Lower lobe of right lung (tissue), 2 donors: ENCODE measurements around the gene CA5B. TPM values are rescaled to one million over a fixed set of nuclear protein-coding genes. Genes with fewer than 3 reads are reported as not detected.
"Not testable (repeated sequence)": the region's sequence is repeated elsewhere in the genome, so short reads cannot be mapped to it uniquely, and the experiment has no call there.

ENCODE experiments used
- ATAC-seq, 2 donors: fragments of 200-7000 bp; cut with Tn5 transposase; one replicate each; pipeline ENCODE4 v1.9.1; 2020 to 2022; ENCODE audit warnings: mild to moderate bottlenecking in 2 of 2, moderate library complexity in 2 of 2
- DNase-seq: peaks from one replicate; pipeline ENCODE4 v3.0.0-alpha.2; 2020
- H3K27ac ChIP-seq: fragments of 200-600 bp; one replicate; pipeline ENCODE4 v1.8.0; 2022
- H3K27me3 ChIP-seq: fragments of 200-600 bp; one replicate; pipeline ENCODE4 v1.8.0; 2022; ENCODE audit warnings: low read depth
- H3K36me3 ChIP-seq: fragments of 200-600 bp; one replicate; pipeline ENCODE4 v1.8.0; 2022; ENCODE audit warnings: mild to moderate bottlenecking
- H3K4me1 ChIP-seq: fragments of 200-600 bp; one replicate; pipeline ENCODE4 v1.8.0; 2022
- H3K4me3 ChIP-seq: fragments of 200-600 bp; one replicate; pipeline ENCODE4 v1.8.0; 2022; ENCODE audit warnings: mild to moderate bottlenecking
- H3K9me3 ChIP-seq: fragments of 200-600 bp; one replicate; pipeline ENCODE4 v1.8.0; 2022
- CTCF ChIP-seq: fragments of 200-600 bp; IDR thresholded peaks from one replicate; pipeline ENCODE4 v1.8.0; 2022; ENCODE audit warnings: antibody characterized with exemption, mild to moderate bottlenecking
- intact Hi-C: fragments of 100-400 bp; cut with DNase I; formaldehyde crosslinking; loops from one replicate; pipeline ENCODE4 v1.11.0; 2022
- total RNA-seq: library from RNA; stranded (reverse); fragmentation: NEBNext Ultra II Directional; extraction: Animal tissue kit (Norgen Biotek cat#: 25700); gene quantifications from one replicate; pipeline ENCODE4 v1.2.1, GENCODE V29; 2021
- donor health status: DM: no; HTN: yes; CAD: no; lungs with severe emphysema.

Gene CA5B
- total RNA-seq, 1 donor from 2014 or later: 12.6 TPM

- TF ChIP-seq CTCF: no peak
- Histone ChIP-seq H3K9me3 (no peaks in the 10 kb centered on the region), H3K4me3 (no peak overlapping the region), H3K27me3 (no peaks in the 10 kb centered on the region), H3K4me1 (peaks cover 16% of the 10 kb centered on the region), H3K27ac (no peak overlapping the region), H3K36me3 (no peaks in the 10 kb centered on the region)
- ATAC-seq (no peak), DNase-seq (no peak)
- intact Hi-C loops: no loop called here
Observed at GRCh38 chrX:15755091-15755490, 17.0 kb downstream of the CA5B start.

DNA sequence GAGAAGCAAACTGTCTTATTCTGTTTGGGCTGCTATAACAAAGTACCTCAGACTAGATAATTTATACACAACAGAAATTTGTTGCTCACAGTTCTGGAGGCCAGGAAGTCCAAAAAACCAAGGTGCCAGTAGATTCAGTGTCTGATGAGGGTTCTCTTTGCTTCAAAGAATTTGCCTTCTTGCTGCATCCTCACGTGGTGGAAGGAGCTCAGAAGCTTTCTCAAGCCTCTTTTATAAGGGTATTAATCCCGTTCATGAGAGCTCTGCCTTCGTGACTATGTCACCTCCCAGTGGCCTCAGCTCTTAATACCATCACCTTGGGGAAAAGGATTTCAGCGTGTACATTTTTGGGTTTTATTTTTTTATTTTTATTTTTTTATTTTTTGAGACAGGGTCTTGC lies 20.1 kb downstream of the CA5B start:
- no peak overlapping the region for H3K4me3 ChIP-seq
- TF ChIP-seq CTCF: no peak
- intact Hi-C loops: no loop called here
- DNase-seq: no peak
- H3K9me3 ChIP-seq: no peaks in the 10 kb centered on the region
- no peaks in the 10 kb centered on the region for H3K27me3 ChIP-seq
- no peaks in the 10 kb centered on the region for H3K4me1 ChIP-seq
- no peak for ATAC-seq
- no peaks in the 10 kb centered on the region for H3K36me3 ChIP-seq
- H3K27ac ChIP-seq: no peak overlapping the region

DNA sequence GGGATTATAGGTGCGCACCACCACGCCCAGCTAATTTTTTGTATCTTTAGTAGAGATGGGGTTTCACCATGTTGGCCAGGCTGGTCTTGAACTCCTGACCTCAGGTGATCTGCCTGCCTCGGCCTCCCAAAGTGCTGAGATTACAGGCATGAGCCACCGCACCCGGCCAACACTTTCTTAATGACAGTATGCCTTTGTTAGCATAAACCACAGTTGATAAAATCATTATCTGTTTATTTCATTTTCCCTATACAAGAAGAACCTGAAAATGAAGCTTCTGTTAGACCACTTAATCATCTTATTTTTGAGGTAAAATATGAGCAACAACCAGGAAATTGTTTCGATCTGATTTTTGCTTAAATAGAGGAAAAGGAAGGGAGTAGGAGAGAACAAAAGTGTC lies 21.8 kb downstream of the CA5B start:
- H3K36me3 ChIP-seq, intact Hi-C loops, H3K27me3 ChIP-seq, H3K4me1 ChIP-seq, DNase-seq, ATAC-seq, H3K9me3 ChIP-seq, H3K27ac ChIP-seq, H3K4me3 ChIP-seq: not testable (repeated sequence)

DNA sequence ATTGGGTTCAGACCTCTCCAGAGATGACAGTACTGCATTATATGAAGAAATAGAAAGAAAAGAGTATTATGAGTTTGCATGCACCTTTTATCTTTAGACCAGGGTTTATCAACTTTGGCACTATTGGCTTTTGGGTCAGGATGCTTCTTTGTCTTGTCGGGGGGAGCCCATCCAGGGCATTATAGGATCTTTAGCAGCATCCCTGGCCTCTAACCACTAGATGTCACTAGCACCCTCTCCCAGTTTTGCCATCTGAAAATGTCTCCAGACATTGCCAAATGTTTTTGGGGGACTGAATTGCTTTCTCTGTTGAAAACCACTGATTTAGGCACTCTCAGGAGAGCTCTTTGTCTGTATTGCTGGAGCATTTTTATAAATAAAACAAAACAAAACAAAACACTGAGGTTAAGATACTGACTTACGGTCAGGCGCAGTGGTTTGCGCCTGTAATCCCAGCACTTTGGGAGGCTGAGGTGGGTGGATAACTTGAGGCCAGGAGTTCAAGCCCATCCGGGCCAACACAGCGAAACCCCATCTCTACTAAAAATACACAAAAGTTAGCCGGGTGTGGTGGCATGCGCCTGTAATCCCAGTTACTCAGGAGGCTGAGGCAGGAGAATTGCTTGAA lies 23.6 kb downstream of the CA5B start:
- no peak overlapping the region for H3K27ac ChIP-seq

GRCh38 chrX:15769300-15769954 lies 31.4 kb downstream of the CA5B start:
- no peak for TF ChIP-seq CTCF
- no peaks in the 10 kb centered on the region for H3K4me1 ChIP-seq
- no peaks in the 10 kb centered on the region for H3K27me3 ChIP-seq
- H3K4me3 ChIP-seq: no peak overlapping the region
- DNase-seq (no peak), ATAC-seq (no peak)
- H3K9me3 ChIP-seq: no peaks in the 10 kb centered on the region
- no peak overlapping the region for H3K27ac ChIP-seq
- peaks cover 2% of the 10 kb centered on the region for H3K36me3 ChIP-seq
- intact Hi-C loops: no loop called here

More for the DNA sequence above, 23.6 kb downstream of the CA5B start:
- H3K9me3 ChIP-seq: no peaks in the 10 kb centered on the region
- H3K4me1 ChIP-seq: no peaks in the 10 kb centered on the region
- H3K4me3 ChIP-seq: no peak overlapping the region
- intact Hi-C loops: no loop called here
- H3K27me3 ChIP-seq: no peaks in the 10 kb centered on the region
- no peaks in the 10 kb centered on the region for H3K36me3 ChIP-seq
- TF ChIP-seq CTCF: peak; percentile 66
- no peak for DNase-seq
- ATAC-seq: no peak

- no peaks in the 10 kb centered on the region for H3K4me1 ChIP-seq
- H3K27ac ChIP-seq: peak overlapping the region; percentile 56
- H3K4me3 ChIP-seq: peak overlapping the region; percentile 24
- DNase-seq (no peak), ATAC-seq (no peak)
- H3K9me3 ChIP-seq: no peaks in the 10 kb centered on the region
- H3K36me3 ChIP-seq: peaks cover 38% of the 10 kb centered on the region
- H3K27me3 ChIP-seq: no peaks in the 10 kb centered on the region
- intact Hi-C loops: no loop called here
- TF ChIP-seq CTCF: no peak
Observed at GRCh38 chrX:15781961-15782699, 44.1 kb downstream of the CA5B start.
